HG02798 (cell line): ENCODE measurements around the gene C1orf167.
"Not testable (repeated sequence)": the region's sequence is repeated elsewhere in the genome, so short reads cannot be mapped to it uniquely, and the experiment has no call there.

Source experiments
- ATAC-seq: cut with Tn5 transposase; IDR thresholded peaks from one replicate; pipeline ENCODE4 v1.9.1; 2021; ENCODE audit warnings: mild to moderate bottlenecking; ENCODE audit not compliant: unreplicated experiment, poor library complexity

Gene C1orf167

GRCh38 chr1:11799099-11799498 is 37.1 kb downstream of the C1orf167 start:
- ATAC-seq = no peak

- no peak for ATAC-seq
Observed at GRCh38 chr1:11799896-11800295, 37.9 kb downstream of the C1orf167 start.

- ATAC-seq = no peak
Observed at GRCh38 chr1:11800391-11800755, 38.4 kb downstream of the C1orf167 start.

GRCh38 chr1:11800756-11801433 is 38.9 kb downstream of the C1orf167 start:
- no peak for ATAC-seq

- ATAC-seq = no peak
Observed at GRCh38 chr1:11802616-11802972, 40.6 kb downstream of the C1orf167 start.

GRCh38 chr1:11802973-11803885 is 41.2 kb downstream of the C1orf167 start:
- ATAC-seq = no peak

GRCh38 chr1:11803924-11804665 is 42.1 kb downstream of the C1orf167 start:
- not testable (repeated sequence) for ATAC-seq

GRCh38 chr1:11804666-11805421 is 42.9 kb downstream of the C1orf167 start:
- ATAC-seq = no peak

- ATAC-seq = peak; percentile 89
Observed at GRCh38 chr1:11805422-11806306, 43.7 kb downstream of the C1orf167 start, which contains the start of the genes CLCN6 and MTHFR. TSS of gene CLCN6 (plus strand) at chr1:11806191. CDS start at chr1:11806263, 72 bp downstream. TSS of gene MTHFR (minus strand) at chr1:11805964. CDS start at chr1:11803116, 2,848 bp downstream.

GRCh38 chr1:11806307-11806936 is 44.4 kb downstream of the C1orf167 start:
- ATAC-seq = peak; percentile 48

GRCh38 chr1:11807133-11807532 is 45.1 kb downstream of the C1orf167 start:
- ATAC-seq = no peak

- ATAC-seq = no peak
Observed at GRCh38 chr1:11813021-11813420, 51.0 kb downstream of the C1orf167 start.

- ATAC-seq = no peak
Observed at GRCh38 chr1:11817192-11817591, 55.2 kb downstream of the C1orf167 start.

GRCh38 chr1:11822091-11822490 is 60.1 kb downstream of the C1orf167 start:
- ATAC-seq = no peak

GRCh38 chr1:11823366-11824137 is 61.6 kb downstream of the C1orf167 start:
- ATAC-seq = no peak

- ATAC-seq = no peak
Observed at GRCh38 chr1:11825131-11825530, 63.1 kb downstream of the C1orf167 start.

- ATAC-seq = no peak
Observed at GRCh38 chr1:11826946-11827345, 65.0 kb downstream of the C1orf167 start.

GRCh38 chr1:11828511-11828910 is 66.5 kb downstream of the C1orf167 start:
- no peak for ATAC-seq
